ENCODE measurements around the gene TRMT1.
A peak's percentile ranks its signal among the peaks of the same experiment; 100 is the strongest.

TRMT1 gene

DNA sequence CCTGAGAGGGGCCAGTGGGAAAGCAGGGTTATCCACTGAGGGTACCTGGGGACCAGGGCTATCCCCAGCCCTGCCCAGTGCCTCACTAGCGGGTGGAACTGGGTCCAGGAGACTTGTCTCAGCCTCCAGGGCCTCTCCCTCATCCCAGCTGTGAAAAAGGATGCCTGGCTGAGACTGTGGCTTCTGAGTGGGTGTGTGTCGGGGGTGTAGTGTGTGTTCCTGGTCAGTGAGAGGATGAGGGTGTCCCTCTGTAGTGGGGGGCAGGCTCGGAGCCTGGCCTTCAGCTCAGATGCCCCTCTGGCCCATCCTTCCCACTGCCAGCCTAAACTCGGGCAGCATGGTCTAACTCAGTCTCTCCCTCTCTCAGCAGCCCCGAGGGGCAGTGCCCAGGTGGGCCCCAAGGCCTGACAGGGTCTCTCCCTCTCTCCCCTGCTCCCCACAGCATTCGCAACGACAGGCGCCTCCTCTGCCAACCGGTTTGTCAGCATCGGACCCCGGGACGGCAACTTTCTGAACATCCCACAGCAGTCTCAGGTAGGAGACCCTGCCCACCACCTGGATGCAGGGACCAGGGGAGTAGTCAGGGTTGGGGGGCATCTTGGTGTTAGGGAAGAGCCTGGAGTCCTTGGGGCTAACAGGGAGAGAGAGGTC lies 26.6 kb downstream of the TRMT1 start:
- DNase-seq, result no peak

DNA sequence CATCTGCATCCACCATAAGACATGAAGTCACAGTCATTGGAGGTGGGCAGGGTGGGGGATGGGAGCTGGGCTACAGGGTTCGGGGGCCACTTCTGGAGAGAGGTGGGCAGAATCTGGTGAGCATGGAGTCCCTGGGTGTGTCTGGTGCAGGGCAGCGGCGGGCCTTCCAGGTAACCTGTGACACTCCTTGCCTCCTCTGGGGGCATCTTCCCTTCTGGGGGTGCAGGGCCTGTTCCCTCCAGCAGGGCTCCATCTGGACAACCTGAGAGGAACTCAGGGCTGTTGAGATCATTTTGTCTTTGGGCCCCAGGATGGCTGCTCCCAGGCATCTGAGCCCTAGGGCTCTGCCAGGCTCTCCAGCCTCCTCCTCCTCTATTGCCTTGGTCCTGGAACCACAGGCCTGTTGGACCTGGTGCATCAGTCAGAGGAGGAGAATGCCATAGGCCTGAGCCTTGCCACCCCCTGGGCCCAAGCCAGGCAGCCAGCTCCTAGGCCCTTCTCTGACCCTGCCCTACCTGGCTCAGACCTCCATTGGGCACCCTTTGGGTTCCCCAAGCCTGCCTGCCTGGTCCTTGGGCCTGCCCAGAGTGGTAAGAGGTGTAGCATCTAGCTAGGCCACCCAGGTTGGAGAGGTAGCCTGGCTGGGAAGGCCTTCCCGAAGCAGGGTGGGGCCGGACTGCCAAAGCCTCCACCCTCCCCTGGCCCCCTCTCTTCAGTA lies 27.2 kb downstream of the TRMT1 start:
- DNase-seq, result no peak

DNA sequence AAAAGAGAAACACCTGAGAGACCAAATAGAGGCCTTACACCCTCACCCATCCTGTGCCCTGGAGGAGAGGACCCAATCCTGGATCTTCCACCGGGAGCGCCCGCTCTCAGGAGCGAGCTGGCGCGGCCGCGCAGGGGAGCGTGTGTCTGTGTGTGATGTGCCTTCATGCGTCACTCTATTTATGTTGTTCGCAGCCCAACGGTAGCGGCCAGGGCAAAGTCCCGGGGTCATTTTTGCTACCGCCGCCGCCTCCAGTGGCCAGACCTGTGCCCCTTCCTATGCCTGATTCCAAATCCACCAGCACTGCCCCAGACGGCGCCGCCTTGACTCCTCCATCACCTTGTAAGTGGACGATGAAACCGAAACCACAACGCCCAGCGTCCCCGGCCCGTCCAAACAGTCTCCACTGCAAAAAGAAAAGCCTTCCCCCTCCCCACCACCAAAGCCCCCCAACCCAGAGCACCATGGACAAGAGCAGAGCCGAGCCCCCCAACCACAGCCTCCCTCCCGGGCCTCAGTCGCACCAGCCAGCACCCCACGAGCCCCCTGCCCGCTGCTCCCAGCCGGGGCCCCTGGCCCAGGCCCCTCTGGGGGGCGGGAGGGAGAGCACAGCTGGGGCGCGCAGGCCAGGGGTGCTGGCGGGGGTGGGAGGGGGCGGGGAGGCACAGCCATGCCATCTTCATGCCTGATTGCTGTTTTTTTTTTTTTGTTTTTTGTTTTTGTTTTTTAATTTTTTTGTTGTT lies 28.6 kb downstream of the TRMT1 start:
- no peak for DNase-seq

DNA sequence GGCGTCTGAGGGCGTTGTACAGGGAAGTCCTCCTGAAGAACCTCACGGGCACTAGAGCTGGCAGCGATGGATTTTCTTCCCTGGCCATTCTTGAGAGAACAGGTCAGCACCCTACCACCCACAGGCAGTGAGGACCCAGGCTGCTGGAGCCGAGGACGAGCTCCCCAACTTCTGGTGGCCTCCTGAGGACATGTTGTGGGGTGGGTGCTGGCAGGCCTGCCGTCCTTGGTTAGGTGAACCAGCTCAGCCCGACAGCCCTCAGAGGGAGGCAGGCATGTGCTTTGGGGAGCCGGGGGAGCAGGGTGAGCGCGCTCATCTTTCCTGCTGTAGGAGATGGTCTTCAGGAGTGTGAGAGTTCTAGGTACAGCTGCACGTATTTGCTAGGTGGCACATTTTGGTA lies 29.2 kb downstream of the TRMT1 start:
- no peak for DNase-seq

DNA sequence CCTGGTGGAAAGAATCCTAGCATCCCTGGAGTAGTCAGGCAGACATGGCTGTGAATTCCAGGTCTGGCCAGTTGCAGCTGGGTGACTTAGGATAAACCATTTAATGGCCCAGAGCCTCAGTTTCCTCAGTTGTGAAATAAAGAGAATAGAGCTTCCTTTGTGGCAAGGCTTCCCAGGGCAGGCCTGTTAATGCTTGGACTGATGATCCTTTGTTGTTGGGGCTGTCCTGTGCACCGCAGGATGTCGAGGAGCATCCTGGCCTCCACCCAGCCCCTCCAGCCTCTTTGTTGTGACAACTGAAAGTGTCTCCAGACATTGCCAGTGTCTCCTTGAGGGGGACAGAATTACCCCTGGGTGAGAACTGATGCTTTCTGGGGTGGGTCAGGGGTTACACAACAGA lies 30.2 kb downstream of the TRMT1 start:
- DNase-seq, result no peak

DNA sequence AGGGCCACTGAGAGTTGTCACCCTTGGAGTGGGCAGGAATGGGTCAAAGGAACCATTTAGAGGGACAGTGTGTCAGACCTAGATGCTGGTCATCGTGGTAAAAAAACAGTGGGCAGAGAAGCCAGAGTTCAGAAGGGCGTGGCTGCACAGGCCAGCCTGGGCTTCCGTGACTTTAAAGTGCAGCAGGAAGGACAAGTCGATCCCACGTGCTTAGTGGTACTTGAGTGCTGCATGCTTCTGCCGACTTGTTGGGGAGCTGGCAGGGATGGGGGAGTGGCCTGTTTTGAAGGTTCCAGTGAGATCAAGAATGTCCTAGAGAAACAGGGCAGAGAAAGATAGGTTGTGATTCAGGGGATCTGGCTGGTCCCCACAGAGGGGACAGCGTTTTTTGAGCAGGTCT lies 30.9 kb downstream of the TRMT1 start:
- no peak for DNase-seq

DNA sequence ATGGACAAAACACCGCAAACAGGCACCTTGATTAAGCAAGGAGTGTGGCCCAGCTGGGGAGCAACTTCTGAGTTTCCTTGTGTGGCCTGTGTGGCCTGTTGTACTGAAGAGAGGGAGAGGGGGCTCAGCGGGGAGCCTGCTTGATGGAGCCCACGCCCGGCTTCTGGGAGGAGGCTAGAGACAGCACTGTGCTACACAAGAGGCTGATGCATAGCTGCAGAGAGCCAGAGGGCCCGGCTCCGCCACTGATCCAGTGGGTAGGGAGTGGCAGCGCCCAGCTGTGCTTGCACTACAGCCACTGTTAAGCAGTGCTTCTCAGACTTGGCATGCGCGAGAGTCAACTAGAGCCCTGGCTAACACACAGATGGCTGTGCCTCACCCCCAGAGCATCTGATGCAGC lies 32.9 kb downstream of the TRMT1 start:
- DNase-seq, result no peak

DNA sequence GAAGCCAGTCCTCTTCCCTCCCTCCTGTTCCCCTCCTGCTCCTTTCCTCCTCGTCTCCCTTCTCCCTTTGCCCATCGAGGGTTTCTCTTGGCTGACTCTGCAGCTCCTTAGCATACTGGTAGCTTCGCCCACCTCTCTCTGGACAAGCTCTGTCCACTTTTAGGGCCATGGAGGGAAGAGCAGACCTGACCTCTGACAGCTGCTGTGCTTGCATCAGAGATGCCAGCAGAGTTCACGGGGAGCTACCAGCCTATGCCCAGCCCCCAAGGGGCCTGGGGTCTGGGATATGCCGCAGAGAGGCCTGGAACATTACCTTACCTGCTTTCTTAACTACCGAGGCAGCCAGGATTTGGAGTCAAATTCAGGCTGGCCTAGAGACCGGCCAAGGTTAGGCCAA lies 33.5 kb downstream of the TRMT1 start:
- DNase-seq, result no peak

- DNase-seq, result peak; percentile 57
These were observed 34.1 kb downstream of the TRMT1 start for GRCh38 chr19:13082192-13083007.

GRCh38 chr19:13079542-13079986 lies 37.0 kb downstream of the TRMT1 start:
- no peak for DNase-seq

DNA sequence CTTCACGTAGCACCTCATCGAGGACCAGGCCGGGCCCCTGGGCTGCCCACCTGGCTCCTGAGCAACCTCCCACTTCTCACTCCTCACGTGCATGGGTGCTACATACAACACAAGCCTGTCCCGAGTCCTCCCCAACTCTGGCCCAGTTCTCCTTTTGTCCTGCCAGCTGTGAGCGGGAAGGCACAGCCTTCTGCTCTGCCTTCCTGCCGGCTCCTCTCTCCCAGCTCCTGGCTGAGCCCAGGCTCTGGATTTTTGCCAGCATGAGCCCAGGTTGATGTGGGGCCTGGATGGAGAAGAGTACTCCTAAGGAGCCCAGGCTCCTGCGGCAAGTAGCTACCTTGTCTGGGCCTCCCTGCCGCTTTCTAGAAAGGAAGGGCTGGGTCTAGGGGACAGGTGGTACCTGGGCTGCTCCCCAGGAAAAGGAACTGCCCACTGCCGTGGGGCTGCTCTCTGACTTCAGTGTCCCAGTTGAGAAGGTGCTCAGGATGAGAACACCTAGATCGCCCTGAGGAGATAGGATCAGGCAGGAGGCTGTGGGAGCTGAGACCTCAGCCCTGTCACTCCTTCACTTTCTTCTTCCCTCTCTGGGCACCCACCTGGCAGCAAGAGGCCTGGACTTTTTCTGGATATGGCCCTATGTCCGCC lies 37.5 kb downstream of the TRMT1 start:
- DNase-seq, result no peak

- DNase-seq, result no peak
These were observed 38.2 kb downstream of the TRMT1 start for GRCh38 chr19:13078381-13078780.

DNA sequence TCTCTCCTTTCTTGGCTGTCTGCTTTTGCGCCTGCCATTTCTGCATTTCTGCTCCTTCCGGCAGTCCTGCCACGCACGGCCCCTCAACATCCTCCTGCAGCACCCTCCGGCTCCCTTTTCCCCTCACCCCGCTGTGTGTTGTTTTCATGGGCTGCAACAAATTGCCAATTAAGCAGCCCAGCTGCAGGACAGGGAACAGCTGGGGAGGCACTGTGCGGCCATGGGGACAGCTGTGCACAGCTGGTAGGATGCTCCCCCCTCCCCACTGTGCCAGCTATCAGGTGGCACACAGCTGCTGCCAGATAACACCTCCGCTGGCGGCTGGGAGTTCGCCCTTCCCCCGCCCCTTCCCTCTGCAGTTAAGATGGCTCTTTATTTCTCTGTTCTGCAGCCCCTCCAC lies 39.3 kb downstream of the TRMT1 start:
- no peak for DNase-seq

- no peak for DNase-seq
These were observed 39.8 kb downstream of the TRMT1 start for GRCh38 chr19:13076787-13077186.

- no peak for DNase-seq
These were observed 40.2 kb downstream of the TRMT1 start for GRCh38 chr19:13076320-13076719.

DNA sequence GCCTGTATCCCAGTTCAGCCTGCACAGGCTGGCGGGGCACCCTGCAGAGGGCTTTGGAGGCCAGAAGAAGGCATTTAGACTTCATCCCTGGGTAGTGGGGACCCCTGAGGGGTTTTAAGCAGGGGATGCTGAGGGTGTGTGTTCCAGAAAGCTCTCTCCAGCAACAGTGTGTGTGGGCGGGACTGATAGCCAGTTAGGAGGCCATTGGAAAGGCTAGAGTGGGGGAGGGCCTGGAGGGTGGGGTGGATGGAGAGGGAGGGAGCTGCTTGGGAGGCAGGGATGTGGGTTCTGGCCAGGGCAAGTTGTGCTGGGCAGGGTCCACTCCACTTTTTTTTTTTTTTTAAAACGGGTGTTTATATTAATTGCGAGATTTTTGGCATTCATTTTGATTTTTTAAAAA lies 42.2 kb downstream of the TRMT1 start:
- no peak for DNase-seq

DNA sequence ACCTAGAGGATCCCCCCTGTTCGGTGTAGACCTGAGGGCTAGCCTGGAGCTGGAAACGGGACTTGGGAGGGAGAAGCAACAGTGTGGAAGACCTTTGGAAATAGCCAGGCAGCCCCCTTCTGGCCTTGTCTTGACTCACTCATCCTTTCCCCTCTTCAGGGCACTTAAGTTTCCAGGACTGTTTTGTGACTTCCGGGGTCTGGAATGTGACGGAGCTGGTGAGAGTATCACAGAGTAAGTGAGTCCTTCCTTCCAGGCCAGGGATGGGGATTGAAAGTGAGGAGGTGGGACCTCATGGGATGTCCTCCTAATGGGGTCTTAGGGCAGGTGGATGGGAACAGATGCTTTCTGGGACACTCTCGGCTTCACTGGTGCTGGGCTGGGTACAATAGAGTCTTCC lies 43.3 kb downstream of the TRMT1 start:
- DNase-seq, result no peak

GRCh38 chr19:13072188-13072908 lies 44.2 kb downstream of the TRMT1 start:
- DNase-seq, result no peak

GRCh38 chr19:13071444-13072187 lies 44.9 kb downstream of the TRMT1 start:
- no peak for DNase-seq

- DNase-seq, result no peak
These were observed 46.0 kb downstream of the TRMT1 start for GRCh38 chr19:13070425-13071140.

Data from NCI-H510A (cell line).